HG03565 (cell line): ENCODE data around the gene CALHM2.
"Not testable (repeated sequence)": the region's sequence is repeated elsewhere in the genome, so short reads cannot be mapped to it uniquely, and the experiment has no call there.

ENCODE experiments used
- ATAC-seq: cut with Tn5 transposase; IDR thresholded peaks from one replicate; pipeline ENCODE4 v1.9.1; 2021; ENCODE audit warnings: mild to moderate bottlenecking, moderate library complexity; ENCODE audit not compliant: unreplicated experiment

Gene CALHM2, protein sequence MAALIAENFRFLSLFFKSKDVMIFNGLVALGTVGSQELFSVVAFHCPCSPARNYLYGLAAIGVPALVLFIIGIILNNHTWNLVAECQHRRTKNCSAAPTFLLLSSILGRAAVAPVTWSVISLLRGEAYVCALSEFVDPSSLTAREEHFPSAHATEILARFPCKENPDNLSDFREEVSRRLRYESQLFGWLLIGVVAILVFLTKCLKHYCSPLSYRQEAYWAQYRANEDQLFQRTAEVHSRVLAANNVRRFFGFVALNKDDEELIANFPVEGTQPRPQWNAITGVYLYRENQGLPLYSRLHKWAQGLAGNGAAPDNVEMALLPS

DNA sequence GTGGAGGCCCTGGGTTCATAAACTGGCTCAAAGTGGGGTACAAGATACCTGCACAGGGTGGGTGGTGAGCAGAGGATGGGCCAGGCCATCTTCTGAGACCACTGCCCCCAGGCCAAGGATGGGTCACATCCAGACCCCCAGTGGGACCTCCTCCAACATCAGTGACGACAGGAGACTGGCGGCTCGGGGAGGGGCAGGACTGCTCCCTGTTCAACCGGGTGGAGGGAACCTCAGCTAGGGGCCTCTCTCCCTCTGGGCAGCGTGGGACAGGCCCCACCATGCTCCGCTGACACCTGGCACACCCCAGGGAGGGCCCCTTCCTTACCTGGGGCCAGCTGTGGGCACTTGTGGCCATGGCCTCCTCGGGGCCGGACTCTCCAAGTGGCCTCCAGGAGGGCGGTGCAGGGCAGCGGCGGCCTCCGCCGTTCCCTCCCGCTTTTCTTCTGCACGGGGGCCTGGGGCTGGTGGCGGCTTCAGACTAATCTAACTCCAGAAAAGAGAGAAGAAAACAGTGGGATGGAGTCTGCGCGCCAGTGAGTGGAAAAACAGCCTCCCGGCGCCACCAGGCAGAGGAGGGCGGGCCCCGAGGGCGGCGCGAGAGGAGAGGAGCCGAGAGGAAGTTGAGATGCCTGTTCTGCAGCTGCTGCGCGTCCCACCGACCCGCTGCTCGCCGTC lies at the start of gene CALHM2:
Gene CALHM2, minus strand, starts transcription at position 540 of the 675 bp plus-strand sequence. CDS start 2,429 bp downstream, outside the sequence.
- ATAC-seq: no peak

DNA sequence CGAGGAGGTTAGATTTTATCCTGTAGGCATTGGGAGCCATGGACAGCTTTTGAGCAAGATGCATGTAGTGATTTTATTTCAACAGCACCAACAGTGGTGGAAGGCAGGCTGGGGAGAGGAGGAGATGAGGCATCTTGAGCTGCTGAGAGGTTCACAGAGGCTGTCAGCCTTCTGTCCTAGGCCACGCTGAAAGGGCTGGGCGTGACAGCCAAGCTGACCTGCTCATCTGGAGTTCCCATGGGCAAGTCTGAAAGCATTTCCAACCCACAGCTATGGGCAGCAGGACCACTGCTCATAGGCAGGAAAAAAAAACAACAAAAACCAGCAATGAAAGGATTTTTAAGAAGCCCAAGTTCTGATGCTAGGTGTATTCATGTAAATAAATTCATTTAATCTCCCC lies 49.0 kb upstream of the CALHM2 start:
- ATAC-seq: no peak

DNA sequence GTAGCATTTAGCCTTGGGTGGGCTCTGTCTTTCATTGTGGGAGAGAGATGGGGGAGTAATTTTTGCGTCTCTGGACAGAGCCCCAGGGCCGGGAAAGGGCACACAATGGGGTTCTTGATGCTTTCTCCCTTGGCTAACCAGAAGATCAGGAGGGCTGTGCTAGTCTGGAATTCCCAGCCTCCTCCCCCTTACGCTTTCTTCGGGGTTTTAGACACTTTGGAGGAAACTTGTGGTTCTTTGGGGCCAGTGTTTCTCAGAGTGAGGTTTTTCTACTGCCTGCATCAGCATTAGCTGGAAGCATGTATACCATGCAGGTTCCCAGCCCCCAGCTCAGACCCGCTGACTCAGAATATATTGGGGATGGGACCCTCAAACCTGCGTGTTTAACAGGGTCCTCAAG lies 48.3 kb upstream of the CALHM2 start:
- no peak for ATAC-seq

DNA sequence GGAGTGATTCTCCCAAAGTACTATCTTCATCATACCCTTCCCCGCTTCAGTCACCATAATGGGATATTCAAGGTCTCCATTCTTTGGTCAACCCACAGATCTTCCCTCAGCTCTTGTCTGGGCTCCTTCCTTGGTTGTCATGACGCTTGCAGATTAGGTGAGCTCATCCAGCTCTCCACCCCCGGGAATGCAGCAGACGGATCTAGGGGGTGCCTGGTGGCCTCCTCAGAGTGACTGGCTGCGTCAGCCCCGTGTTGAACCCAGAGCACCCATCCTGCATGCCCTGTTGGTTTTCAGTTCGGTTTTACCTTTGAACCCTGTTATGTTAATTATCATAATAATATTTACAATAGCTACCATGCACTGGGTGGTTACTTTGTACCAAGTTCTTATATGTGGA lies 47.7 kb upstream of the CALHM2 start:
- ATAC-seq: no peak

DNA sequence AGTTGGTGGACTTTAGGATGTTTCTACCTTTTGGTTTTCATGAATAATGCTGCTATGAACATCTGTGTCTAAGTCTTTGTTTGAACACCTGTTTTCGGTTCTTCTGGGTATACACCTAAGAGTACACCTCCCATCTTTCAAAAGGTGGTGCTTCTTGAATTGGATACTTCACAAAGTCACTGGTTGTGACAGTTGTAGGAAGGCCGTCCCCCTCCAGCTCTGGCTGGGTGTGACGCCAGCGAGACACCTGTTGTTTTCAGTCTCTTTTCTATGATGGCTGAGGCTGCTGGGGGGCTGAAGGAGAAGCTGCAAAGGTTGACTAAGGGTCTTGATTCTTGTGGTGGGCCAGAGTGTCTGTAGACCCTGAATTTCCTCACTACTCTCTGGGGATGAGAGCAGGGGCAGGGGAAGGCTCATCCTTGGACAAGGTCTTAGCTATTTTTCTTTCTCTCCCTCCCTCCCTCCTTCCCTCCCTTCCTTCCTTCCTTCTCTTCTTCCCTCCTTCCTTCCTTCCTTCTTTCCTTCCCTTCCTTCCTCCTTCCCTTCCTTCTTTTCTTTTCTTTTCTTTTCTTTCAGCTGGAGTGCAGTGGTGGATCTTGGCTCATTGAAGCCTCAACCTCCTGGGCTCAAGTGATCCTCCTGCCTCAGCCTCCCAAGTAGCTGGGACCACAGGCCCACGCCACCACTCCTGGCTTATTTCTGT lies 46.9 kb upstream of the CALHM2 start:
- ATAC-seq: no peak

DNA sequence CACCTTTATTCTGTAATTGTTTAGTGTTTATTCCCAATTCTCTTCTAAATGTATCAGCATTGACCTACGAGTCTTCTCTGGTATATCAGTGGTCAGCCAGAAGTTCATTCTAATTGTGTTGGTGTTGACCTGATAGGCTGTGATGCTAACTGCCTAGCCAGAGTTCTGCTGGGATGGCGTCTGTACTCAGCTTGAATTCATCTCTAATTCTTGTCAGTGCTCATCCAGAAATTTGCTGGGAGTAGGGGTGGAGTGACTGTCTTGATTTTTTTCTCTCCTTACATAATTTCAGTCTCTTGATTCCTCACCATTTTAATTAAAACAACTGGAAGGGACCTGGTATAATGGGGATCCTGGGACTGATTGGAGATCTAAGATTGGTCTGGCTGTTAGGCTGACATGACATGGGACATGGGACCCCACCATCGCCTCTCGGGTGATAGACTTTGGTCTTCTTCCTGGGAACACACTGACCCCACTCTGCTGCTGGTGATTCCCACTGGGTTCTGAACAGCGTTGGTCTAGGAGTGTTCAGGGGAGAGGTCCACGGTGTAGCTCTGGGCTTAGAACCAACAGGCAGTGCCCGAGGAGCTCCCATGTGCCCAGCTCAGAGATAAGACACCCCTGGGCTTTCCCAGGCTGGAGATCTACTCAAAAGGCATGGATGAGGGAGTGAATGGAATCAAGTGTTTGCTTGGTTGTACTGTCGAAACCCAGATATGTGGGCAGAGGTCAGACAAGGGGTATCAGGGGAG lies 45.2 kb upstream of the CALHM2 start:
- no peak for ATAC-seq

DNA sequence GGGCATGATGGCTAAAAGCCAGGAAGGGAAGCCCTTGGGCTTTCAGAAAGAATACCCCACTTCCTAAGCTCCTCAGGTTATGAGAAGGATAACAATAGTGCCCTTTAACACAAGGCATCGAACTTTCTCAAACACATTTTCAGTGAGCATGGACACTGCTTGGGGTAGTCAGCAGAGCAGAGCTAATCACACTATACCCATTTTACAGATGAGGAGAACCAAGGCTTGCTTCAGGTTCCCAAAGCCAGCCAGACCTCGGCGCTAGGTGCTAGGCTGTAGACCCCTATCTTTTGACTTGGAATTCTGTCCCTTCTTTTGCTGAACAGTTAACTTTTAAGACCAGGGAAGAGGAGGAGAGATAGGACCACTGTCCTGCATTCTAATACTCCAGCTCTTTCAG lies 43.2 kb upstream of the CALHM2 start:
- no peak for ATAC-seq

DNA sequence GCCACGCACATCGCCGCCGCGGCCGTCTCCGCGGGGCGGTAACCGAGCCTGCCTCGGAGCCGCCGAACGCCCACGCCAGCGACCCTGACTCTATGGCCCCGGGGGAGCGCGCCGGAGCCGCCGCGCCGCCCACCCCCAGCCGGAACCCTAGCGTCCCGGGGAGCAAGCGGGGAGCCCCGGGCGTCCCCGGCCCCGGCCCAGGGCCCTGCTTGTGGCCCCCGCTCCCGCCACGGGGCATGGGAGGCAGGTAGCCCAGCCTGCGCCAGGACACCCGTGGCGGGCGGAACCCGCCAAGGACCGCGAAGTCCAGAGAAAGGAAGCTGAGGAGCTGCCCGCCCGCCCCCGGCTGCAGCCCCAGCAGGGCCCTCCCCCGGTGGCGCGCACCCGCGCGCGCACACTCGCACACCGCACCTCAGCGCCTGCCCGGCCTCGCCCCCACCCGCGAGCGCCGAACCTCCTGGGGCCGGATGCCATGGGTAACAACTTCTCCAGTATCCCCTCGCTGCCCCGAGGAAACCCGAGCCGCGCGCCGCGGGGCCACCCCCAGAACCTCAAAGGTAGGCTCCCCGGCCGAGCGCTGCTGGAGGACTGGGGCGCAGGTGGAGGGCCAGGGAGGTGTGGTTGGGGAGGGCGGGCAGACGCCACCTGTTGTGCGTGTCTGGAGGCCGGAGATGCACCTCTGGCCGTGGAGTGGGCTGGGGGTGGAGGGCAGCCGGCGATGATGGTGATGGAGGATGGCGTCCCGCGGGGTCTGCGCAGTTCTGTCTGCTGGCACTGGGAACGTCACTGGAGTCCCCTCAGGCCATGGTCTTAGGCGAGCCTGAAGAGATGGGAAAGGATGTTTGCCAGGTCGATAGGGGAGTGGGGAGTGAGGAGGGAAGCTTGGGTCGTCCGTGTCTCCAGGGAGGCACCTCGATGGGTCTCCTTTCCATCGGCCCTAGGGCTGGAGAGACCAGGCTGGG lies 42.0 kb upstream of the CALHM2 start:
- ATAC-seq: no peak

DNA sequence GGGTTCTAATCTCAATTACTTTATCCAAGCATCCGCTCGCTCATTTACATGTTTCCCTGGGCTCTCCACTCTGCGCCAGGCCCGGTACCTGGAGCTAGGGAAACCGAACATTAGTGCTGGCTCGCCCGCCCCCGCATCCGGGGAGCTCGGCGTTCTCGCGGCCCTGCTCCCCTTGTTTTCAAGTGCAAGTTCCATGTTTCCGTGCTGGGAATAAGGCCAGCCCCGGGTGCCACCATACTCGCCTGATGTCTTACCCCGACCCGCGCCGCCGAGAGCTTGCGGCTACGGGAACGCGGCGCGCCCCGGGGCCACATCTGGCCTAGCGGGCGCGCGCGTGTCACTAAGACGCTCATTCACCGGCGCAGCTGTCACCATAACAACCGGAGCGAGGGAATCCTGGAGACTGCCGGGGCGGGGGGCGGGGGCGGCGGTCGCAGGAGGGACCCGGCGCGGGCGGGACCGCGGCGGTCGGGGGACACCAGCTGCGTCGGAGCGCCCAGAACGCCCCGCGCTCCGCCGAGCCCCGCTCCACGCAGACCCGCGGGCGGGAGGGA lies 41.3 kb upstream of the CALHM2 start, which contains the start of gene NEURL1:
Gene NEURL1, plus strand, starts transcription at position 344 of the 554 bp plus-strand sequence. CDS start 683 bp downstream, outside the sequence.
- ATAC-seq: no peak

DNA sequence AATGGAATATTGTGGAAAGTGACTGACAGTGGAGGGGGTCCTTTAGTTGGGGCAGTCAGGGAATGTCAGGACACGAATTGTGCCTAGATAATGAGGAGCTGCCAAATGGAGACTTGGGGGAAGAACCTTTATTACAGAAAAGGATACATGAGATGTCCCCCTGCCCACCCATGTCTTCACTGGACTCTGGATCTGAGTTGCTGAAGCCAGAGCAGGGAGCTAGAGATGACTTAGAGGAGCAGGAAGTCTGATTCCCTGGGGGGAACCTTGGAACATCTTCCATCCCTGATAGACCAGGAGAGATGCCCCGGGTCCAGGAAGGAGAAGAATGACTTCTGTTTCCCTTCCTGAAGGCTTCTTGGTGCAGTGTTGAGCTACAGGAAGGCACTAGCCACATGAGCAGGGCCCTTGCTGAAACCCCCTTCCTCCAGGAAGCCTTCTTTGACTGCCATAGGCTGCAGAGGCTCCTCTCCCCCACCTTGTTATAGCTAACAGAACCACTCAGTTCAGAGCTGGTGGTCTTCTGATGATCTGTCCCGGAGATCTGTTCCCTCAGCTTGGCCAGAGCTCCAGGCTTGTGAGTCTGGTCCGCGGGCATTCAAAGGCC lies 40.6 kb upstream of the CALHM2 start:
- ATAC-seq: no peak

DNA sequence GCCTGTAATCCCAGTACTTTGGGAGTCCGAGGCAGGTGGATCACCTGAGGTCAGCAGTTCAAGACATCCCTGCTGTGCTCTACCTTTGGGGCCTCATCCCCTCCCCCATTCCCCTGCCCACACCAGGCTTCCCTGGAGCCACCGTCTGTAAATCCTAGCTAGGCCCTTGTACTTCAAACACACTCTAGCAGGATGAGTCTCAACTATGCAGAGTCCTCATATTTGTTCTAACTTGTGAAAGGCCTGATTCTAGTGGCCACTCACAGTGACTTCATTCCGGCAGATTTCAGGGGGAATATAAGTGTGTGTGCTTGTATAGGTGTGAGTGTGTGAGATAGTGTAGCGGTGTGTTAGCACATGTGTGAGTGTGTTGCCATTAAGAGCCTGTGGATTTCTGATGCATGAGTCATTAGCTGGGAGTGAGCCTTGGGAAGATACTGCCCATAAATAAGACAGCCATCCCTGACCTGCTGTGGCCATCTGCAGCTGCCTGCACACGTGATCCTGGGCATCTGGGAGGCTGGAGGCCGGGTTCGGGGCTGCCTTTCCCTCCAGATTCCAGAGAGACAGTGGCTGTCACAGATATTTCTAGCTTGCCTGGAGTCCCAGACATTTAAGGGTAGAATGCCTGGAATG lies 39.7 kb upstream of the CALHM2 start:
- no peak for ATAC-seq

DNA sequence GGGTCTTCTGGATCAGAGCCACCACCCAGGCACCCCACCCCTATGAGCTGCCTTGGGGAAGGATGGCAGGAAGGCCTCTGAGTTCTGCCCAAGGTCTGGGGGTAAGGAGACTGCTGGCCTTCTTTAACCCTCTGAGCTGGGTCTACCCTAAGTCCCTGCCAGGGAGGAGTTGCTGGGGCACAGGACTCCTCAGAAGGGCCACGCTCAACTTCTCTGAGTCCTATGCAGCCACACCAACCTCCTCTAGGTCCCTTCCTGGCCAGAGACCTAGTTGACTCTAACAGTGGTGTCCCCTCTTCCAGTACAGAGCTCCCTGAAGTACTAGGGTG lies 38.8 kb upstream of the CALHM2 start:
- ATAC-seq: no peak

DNA sequence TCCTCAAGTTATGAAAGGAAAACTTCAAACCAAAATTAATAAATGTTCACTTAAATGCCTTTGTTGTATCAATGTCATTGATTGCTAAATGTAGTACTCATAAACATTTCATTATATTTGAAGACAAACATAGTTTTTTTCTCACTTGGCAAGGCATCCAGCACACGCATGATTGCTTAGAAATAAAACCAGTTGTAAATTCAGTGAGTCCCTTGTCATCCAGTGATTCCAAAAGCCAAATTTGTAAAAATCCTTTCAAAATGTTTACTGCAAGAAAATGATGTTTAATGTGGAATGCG lies 35.2 kb upstream of the CALHM2 start:
- no peak for ATAC-seq

DNA sequence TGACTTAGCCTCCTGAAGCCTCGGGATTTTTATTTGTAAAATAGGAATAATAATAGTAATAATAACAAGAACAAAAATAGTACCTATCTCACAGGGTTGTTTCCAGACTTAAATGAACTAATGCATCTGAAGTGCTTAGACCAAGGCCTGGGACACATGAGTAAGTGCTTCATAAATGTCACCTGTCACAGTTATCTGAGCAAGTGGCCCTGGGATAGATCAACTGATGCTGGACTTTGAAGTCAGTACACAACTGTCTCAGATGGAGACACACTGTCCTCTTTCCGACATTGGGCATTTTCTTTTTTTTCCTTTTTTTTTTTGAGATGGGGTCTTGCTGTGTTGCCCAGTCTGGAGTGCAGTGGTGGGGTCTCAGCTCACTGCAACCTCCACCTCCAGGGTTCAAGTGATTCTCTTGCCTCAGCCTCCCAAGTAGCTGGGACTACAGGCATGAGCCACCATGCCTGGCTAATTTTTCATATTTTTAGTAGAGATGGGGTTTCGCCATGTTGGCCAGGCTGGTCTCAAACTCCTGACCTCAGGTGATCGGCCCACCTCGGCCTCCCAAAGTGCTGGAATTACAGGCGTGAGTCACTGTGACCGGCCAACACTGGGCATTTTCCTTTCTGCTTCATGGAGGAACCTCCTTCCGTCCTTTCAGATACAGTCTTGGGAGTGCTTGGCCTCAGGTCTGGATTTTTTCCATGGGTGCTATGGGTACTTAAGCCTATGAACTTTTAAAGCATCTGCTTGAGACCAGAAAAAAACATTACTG lies 34.7 kb upstream of the CALHM2 start:
- ATAC-seq: not testable (repeated sequence)

DNA sequence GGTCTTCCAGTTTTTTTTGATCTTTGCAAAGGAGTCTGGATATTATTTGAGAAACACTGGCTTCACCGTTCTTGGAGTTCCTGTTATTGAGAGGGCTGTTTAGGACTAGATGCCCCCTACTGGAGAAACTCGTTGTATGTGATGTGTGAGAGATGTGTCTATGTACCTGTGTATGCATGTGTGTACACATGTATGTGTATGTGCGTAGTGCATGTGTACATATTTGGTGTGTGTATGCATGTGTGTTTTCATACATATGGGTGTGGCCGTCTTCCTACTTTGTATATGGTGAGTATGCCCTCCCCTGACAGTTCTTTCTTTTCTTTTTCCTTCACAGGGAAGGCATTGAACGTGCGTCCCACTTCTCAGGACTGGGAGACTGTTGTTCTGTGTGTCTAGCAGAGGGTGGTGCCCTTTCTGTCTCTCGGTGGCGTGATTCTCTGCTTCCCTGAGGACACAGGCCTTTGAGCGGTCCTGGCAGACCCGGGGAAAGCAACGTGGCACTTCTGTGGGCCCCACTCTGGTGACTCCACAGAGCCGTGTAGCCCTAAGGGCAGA lies 29.9 kb upstream of the CALHM2 start:
- ATAC-seq: no peak

DNA sequence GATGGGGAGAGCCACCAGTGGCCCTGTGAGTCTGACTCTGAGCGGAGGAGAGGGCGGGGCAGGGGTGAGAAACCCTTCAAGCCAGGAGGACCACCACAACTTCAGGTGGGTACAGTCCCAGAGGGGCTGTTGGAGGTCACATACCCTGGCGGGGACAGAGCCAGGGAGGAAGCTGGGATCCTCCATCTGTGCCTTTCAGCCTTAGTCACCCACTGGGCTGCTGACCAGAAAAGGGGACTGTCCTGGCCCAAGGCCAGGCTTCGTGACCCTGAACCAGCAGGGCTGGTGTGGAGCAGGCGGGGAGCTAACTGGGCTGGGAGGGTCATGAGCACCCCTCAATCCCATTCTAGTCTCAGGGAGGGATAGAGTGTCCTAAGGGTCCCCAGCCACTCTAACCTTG lies 28.4 kb upstream of the CALHM2 start:
- no peak for ATAC-seq

DNA sequence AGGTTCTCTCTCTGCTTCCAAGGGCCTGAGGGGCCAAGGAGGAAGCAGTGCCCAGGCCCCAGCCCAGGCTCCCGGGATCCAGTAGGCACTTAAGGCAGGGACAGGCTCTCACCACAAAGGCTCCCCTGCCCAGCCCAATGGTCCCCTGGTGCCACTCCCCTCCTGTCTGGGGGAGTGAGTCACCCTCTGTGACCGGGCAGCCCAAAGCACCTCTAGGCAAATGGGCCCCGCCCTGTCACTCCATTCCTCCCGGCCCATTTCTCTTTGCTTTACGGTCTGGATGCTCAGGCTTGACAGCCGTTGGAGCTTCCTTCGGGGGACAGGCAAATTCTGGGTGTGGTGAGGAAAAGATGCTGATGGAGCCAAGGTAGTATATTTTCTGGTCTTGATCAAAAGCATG lies 27.0 kb upstream of the CALHM2 start, which contains the start of gene CALHM3:
Gene CALHM3, minus strand, starts transcription at position 106 of the 400 bp plus-strand sequence. CDS start 208 bp downstream, outside the sequence.
- ATAC-seq: no peak

DNA sequence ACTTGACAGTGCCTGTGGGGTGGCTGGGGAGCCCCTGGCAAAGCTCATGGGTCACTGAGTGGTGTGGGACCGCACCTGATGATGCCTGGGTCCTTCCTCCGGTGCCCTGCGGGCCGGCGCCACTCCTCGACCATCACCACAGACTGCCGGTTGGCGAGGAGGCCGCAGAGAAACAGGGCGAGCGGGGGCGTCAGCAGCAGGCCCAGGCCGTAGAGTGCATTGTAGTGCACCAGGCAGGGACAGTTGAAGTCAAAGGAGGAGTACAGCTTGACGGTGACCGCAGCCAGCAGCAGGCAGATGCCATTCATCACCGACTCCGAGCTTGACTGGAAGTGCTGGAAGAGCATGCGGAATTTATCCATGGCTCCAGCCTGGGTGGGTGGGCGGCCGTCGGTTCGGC lies 26.5 kb upstream of the CALHM2 start:
- ATAC-seq: no peak
